NCI-H2196 treated with DMSO at 0.1 percent for 48 hours (cell line): Measurements from ENCODE around the gene NPFFR1.

Experiments
- DNase-seq: peaks from one replicate; lab custom pipeline; 2025; ENCODE audit not compliant: unreplicated experiment; lab: John Stamatoyannopoulos, UW

The NPFFR1 gene, protein sequence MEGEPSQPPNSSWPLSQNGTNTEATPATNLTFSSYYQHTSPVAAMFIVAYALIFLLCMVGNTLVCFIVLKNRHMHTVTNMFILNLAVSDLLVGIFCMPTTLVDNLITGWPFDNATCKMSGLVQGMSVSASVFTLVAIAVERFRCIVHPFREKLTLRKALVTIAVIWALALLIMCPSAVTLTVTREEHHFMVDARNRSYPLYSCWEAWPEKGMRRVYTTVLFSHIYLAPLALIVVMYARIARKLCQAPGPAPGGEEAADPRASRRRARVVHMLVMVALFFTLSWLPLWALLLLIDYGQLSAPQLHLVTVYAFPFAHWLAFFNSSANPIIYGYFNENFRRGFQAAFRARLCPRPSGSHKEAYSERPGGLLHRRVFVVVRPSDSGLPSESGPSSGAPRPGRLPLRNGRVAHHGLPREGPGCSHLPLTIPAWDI

DNA sequence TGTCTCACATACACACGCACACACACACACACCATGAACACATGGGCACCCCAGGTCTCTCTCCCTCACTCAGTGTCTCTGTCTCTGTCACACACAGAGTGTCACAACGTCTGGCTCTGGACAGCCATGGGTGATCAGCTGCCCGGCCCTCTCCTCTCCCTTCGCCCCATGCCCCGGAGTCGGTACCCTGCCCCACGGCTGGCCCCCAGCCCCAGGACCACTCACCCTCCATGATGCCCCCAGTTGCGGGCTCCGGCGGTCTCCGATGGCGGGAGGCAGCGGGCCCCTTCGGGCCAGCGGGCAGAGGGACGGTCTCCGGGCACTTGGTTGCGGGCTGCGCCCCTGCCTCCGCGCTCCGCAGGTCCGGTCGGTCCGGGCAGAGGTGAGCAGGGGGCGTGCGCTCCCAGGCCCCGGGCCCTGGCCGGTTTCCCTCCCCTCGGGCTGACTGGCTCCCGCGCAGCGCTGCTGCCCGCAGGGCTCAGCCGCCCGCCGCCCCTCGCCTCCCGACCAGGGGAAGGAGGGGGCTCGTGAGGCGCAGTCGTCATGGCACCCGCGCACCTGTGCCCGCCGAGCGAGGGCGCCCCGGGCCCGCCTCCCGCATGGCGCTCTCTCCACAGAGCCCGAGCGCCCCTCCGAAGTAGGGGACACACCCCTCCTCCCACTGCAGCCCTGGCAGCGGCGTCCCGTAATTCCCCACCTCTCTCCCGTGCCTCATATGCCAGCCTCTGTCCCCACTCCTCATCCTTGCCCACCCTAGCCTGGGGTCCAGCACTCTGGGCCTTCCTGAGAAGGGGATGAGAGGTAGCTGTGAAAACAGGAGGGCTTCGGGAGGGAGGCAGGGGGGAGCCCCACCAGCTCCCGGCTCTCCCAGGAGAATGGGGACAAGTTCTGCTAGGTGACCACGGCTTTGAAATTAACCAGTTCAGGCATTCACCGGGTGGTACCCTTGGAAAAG lies at the start of gene NPFFR1:
Gene NPFFR1 (minus strand): TSS at position 560 of the 955 bp plus-strand sequence. CDS start 328 bp downstream, at position 232.
- DNase-seq: no peak

DNA sequence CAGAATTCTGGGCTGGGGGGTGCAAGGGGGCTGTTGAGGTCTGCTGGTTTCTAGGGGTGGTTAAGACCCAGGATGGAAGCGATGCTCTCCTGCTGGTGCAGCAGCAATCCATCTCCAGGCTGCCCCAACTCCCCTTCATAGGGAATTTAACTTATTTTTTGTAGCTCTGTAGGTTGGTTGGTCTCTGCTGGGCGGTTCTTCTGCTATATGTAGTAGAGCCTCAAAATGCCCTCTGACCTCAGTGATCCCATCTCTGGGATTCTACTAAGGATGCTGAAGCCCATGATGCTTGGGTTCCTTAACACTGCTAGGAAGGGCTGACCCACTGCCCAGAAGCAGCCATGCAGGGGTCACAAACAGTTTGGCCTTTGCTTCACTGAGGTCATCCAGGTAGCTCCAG lies 49.5 kb upstream of the NPFFR1 start:
- no peak for DNase-seq

DNA sequence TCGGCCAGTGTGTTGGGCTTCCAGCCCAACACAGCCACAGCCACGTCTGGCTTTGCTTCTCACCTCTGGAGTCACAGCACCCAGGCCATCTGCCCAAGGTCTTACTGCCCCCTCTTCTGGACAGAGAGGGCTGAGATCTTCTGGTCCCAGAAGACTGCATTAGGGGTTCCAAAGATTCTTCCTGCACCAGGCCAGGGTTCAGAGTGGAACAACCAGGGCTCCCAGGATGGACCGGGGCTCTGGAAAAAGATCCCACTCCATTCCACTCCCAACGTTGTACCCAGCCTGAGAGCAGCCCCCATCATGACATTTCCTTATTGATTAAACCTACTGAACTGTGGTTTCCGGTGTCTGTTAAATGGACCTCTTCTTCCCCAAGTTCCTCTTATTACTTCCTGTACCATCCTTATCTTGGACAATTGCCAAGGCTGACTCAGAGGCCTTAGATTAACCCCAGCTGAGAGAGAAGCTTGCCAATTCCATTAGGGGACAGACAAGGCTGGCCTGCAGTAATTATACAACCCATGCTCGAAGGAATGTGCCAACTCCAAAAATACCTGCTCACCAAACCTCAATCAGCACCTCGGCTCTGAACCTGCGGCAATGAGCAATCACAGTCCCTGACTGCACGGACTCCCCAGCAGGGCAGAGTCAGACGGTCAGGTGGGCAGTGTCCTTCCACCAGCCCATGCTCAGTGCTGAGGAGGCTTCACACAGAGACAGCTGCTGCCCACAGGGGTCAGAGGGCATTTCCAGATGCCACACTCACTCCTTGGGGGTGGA lies 47.9 kb upstream of the NPFFR1 start:
- DNase-seq: peak; percentile 50

DNA sequence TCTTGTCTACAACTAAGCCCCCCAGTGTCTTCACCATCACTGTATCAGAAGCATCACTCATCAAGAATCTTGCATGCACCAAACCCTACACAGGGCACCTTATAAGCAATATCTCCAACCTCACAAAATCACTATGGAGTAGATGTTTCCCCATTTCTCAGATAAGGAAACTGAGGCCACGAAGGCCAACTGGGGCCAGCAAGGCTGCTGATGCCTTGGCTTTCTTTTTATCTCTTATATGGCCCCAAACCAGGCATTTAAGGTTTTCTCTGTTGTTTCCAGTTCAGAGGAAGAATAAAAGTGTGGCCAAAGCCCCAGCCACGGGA lies 47.3 kb upstream of the NPFFR1 start:
- DNase-seq: no peak

DNA sequence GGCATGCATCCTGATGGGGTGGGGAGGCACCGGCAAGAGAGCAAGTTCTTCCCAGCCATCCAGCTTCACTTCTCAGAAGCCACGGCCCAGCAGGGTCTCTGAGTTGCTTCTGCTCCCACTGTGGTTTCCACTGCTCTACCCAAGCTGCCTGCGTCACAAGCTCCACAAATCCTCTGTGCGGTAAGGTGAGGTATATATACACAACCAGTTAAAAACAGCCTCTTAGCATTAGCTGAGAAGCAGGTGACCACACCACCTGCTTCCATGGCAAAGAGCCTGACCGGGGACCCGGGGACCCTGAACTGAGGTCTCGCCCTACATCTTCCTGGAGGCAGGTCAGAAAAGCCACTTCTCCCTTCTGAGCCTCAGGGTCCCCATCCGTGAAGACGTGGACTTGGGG lies 46.9 kb upstream of the NPFFR1 start:
- no peak for DNase-seq

DNA sequence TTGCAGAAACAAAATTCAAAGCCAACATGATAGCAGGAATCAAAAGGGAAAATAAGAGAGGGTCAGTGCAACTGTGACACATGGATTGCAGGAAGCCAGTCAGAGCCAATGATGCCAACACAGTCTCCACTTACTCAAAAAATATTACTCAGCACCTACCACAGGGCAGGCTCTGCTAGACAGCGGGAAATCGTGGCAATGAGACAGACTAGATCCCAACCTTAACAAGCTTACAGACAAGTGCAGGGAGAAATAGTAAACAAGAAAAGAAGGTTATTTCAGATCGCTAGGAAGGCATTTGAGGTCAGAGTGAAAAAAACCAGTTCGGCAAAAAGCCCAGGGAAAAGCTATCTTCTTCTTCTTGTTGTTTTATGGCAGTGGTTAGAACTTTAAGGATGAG lies 45.2 kb upstream of the NPFFR1 start:
- DNase-seq: no peak

DNA sequence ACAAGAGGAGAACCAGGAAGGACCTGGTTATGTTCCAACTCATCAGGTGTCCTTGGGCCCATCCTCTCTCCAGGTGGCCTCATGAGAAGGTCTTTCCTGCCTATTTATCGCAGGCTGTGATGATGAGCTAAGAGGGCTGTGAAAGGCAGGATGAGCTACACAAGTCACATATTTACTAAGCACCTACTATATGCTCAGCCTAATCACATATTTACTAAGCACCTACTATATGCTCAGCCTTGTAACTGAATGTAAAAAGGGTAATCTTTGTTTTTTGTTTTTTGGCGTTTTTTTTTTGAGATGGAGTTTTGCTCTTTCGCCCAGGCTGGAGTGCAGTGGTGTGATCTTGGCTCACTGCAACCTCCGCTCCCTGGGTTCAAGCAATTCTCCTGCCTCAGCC lies 44.2 kb upstream of the NPFFR1 start:
- DNase-seq: no peak

DNA sequence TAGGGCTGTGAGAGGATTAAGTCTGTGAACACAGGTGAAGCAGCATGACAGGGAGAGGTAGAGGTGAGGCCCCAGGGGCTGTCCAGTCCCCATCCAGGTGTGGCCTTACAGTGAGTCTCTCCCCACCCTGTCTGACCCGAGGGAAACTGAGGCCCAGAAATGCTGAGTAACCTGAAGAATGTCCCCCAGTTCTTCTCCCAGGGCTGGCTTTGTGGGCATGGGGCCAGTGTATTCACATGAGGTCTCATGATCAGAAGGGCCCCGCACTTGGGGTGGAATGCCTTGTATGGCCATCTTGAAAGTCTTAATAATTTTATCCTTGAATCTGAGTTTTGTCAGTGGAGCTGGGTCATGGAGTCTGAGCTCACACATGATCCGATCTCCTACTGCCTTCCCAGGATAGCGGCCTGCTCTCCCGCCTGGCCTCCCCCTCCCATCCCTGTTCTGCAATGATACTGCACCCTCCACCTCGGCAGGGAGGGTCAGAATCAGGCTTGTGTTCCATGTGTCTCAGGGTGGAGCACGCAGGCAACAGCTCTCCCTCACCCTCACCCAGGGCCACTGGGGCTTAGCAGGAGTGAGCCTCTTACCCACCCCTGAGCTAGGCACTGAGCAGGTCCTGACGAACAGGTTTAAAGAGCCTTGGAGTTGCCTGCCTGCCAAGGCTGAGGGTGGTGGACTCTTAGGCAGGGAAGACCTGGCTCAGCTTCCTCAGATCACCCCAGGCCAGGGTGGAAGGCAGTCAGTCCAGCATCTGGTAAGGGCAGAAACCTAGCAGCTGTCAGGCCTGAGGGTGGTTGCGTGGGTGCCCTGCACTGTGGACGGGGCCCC lies 41.4 kb upstream of the NPFFR1 start:
- DNase-seq: no peak

DNA sequence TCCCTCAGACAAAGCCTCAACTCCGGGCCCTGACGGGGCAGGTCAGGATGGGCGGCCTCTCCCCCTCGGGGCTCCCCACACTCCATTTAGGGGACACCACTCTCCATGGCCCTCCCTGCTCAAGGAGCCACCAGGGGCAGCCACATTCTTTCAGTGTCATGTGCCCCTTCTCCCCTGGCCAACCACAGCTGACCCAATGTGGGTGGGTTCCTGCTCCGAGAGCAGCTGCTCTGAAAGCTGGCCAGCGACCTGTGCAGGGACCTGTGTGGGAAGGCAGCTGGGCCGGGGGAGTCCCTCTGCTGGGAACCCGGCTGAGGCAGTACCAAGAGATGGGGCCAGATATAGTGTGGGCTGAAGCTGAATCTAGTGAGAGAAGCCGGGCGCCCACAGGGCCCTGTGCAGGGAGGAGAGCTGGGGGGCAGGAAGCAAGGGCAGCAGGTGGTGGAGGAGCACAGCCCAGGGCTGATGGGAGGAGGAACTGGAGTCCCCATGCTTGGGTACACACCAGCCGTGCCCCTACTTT lies 40.6 kb upstream of the NPFFR1 start:
- DNase-seq: no peak

DNA sequence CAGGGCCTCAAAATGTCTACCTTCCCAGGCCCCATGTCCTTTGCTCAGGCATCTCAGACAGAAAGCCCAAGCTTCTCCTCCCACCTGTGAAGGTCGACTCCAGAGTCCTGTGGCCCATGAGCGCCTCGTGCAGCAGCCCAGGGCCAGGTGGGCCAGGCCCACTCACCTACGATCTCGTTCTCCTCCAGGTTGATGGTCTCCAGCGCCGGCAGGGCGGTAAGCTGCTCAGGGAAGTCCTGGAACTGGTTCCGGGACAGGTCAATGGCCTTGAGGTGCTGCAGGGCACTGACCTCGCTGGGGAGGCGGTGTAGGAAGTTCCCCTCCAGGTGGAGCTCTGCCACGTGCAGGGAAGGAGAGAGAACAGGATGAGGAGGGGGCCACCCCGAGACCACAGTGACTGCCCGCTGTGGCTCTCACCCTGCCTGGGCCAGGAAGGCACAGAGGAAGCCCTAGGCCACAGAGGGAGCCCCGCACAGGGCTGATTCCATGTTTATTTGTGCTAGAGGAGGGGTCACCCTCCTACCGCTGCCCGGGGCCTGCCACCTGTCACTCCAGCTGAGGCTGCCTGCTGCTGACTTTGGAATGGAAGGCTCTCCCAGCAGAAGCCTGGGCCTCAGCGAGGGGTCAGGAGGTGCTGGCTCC lies 40.0 kb upstream of the NPFFR1 start:
- DNase-seq: no peak

DNA sequence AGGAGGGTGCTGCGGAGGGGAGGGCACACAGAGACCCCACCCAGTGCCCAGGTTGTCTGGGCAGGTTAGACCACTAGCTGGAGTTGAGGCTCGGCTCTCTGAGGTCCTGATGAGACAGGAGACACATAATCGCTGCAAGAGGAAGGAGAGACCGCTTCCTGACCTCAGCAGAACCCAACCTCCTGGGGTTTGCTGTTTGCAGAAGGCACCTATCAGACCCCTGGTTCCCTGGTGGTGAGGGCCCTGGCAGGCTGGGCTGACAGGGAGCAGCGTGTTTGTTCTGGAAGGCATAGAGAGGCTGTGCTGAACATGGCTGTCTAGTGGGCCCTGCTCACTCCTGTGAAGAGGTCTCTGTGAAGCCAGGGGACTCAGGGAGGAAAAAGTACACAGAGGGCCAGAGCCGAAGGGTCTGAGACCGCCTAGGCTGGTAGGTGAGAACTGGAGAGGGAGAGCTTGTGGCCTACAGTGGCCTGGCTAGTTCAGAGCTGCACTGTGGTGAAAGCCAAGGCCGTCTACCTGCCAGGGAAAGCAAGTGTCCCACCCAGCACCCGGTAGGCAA lies 39.4 kb upstream of the NPFFR1 start:
- DNase-seq: no peak

DNA sequence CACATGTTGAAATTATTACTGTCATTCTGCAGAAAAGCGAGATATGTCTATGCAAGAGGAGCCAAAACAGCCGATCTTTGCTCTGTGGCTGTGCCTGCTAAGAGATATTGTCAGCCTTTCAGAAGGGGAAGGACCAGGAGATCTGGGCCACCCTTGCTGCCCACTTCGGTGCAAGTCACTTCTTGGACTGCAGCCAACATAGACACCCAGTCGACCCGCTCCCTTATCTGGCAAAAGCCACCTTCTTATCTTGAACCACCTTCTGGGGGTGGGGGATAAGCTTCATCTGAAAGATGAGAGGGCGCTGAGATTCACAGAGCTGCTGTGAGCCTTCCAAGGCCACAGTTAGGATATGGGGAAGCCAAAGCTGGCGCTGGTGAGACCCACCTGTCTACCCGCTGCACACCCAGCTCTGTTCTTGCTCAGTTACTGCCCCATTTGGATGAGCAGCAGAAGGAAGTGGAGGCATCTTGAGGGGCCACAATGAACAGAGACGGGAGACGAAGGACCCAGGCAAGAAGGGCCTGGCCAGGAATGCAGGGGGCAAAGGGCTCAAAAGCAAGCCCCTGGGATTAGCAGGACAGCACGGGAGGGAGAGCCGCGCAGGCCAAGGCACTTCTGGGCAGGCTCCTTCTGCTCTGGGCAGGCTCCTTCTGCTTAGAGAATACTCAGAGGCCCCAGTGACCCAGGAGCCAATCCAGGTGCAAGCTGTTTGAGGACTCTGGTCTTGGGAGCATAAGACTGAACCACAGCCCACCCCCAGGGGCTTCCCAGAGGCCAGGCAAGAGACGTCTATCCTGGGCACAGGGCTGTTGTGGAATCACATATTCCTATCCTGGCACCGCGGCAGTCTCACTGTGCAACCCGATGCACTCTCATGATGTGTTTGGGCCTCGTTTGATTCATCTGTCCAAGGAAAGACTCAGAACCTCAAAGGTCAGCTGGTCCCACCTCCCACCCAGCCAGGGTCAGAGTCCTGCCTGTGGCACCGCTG lies 38.4 kb upstream of the NPFFR1 start:
- DNase-seq: no peak

DNA sequence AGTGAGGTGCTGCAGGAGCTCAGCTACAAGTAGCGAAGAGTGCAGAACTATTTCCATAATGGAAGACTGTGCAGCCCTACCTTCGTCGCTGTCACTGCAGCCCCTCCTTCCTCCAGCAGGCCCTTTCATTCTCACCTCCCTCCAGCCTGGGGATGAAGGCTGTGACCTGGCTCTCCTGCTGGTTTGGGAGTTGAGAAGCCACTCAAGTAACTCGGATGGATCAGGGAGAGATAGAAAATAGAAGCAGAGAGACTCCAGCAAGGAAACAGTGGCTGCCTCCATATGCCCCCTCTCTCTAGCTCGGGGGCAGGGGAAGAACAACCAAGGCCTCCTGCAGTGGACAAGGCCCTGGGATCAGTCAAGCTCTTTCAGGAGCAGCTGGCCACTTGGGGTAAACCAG lies 37.4 kb upstream of the NPFFR1 start:
- no peak for DNase-seq

DNA sequence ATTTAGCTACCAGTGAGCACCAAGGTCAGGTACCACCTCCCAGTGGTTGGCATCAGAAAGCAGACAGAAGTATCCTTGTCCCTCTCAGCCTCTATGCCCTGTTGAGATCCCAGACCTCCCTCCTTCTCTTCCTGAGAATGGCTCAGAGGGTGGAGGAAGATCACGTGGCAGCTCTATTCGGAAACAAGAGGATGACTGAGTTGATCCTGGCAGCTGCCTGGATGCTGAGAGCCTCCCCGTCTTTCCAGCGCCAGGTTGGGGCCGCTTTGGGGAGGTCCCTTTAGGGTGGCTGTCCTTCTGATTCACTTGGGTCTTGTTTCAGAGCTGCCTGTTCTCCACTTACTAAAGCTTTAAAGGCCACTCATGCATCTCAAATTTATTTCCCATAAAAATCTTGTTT lies 36.9 kb upstream of the NPFFR1 start:
- no peak for DNase-seq

DNA sequence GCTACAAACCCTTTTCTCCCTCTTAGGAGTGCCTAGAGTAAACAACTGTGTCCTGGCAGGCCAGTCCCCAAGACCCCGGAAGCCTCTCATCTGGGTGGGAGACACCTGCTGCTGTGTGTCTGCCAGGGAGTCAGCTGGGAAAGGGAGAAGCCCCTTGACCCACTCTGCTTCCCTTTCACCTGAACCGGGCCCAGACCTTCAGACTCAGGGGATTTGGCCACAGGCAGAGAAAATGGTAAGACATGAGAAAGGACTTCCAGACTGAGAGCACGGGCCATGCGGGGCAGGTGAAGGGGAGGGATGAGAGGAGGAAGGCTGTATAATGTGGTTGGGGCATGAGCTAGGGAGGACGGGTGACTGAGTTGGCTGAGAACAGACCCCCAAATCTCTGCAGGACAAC lies 36.0 kb upstream of the NPFFR1 start:
- DNase-seq: no peak

DNA sequence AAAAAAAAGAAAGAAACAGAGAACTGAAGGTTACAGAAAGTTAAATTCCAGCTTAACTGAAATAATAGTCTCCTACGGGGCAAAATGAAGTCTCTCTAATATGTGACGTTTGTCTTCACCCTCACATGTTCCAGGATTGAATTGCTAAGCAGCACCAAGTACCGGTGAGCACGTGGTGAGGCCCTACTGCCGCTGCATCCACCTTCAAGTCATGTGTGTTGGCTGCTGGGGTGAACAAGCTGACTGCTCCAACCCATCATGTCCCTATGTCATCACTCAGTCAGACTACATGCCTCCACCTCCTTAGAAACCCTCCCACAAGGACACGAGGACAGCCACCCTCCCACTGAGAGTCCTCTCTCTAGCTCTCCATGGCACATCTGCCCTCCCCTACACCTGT lies 35.4 kb upstream of the NPFFR1 start:
- DNase-seq: no peak

DNA sequence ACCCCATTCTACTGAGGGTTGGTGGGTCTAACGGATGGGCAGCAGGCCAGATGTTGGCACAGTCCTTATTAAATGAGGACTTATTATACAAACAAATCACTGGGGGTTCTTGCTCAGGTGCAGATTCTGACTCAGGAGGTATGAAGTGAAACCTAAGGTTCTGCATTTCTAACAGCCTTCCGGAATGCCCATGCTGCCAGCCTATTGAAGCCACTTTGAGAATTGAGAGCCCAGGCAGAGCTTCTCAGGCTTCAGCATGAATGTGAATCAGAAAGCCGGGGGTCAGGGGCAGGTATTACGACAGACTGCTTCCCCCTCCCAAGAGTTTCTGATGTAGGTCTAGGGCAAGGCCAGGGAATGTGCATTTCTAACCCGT lies 34.1 kb upstream of the NPFFR1 start:
- no peak for DNase-seq

DNA sequence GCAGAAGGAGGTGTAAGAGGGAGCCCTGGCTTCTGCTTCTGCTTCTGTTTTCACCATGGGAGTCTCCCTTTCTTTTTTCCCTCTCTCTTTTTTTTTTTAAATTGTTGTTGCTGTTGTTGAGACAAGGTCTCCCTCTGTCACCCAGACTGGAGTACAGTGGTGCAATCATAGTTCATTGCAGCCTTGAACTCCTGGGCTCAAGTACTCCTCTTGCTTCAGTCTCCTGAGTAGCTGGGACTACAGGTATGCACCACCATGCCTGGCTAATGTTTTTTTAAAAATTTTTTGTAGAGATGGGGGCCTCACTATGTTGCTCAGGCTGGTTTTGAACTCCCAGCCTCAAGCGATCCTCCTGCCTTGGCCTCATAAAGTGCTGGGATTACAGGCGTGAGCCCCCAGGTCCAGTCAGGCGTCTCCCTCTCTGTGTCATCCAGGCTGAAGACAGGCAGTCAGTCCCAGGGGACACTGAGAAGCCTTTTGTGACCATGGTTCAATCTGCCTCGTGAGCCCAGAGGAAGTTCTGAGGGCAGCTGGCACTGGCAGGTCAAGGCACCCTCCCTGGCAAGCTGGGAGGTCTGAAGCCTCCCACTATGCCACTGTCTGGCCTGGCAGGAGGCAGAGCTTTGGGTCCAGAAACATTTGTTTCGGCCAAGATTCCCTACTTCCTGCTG lies 33.6 kb upstream of the NPFFR1 start:
- no peak for DNase-seq
